Activated CD8-positive, alpha-beta memory T cell treated with anti-CD3 and anti-CD28 coated beads, Interleukin-2, amount 50 U/mL, for 24 hours (primary cell): ENCODE measurements around the gene VAMP8.
"Not testable (repeated sequence)": the region's sequence is repeated elsewhere in the genome, so short reads cannot be mapped to it uniquely, and the experiment has no call there.

ENCODE experiments used
- DNase-seq: peaks from one replicate; pipeline ENCODE4 v3.0.0-alpha.2; 2020; ENCODE audit errors: extremely low read depth

Gene VAMP8

GRCh38 chr2:85547089-85547858 lies 30.1 kb upstream of the VAMP8 start:
- DNase-seq, result no peak

- no peak for DNase-seq
Observed at GRCh38 chr2:85547859-85548607, 29.4 kb upstream of the VAMP8 start.

GRCh38 chr2:85548608-85548900 lies 28.8 kb upstream of the VAMP8 start:
- no peak for DNase-seq

GRCh38 chr2:85549095-85549494 lies 28.3 kb upstream of the VAMP8 start:
- DNase-seq, result no peak

- DNase-seq, result no peak
Observed at GRCh38 chr2:85549826-85550225, 27.6 kb upstream of the VAMP8 start.

GRCh38 chr2:85550486-85550885 lies 26.9 kb upstream of the VAMP8 start:
- no peak for DNase-seq

- DNase-seq, result peak; percentile 66
Observed at GRCh38 chr2:85551698-85552678, 25.4 kb upstream of the VAMP8 start.

GRCh38 chr2:85553184-85553583 lies 24.2 kb upstream of the VAMP8 start:
- DNase-seq, result no peak

- DNase-seq, result no peak
Observed at GRCh38 chr2:85554980-85555612, 22.3 kb upstream of the VAMP8 start.

- DNase-seq, result no peak
Observed at GRCh38 chr2:85557130-85557529, 20.3 kb upstream of the VAMP8 start.

- DNase-seq, result no peak
Observed at GRCh38 chr2:85558160-85558559, 19.2 kb upstream of the VAMP8 start.

- not testable (repeated sequence) for DNase-seq
Observed at GRCh38 chr2:85560403-85560726, 17.0 kb upstream of the VAMP8 start.

GRCh38 chr2:85560812-85561279 lies 16.5 kb upstream of the VAMP8 start:
- no peak for DNase-seq

GRCh38 chr2:85561280-85562212 lies 15.8 kb upstream of the VAMP8 start, which contains the start of gene GGCX:
Gene GGCX (minus strand): TSS chr2:85561493. CDS start chr2:85561428, 65 bp downstream.
- peak; percentile 88 for DNase-seq

GRCh38 chr2:85564144-85564563 lies 13.2 kb upstream of the VAMP8 start:
- no peak for DNase-seq

GRCh38 chr2:85566265-85566664 lies 11.1 kb upstream of the VAMP8 start:
- DNase-seq, result no peak

GRCh38 chr2:85575739-85576138 lies 1.6 kb upstream of the VAMP8 start:
- DNase-seq, result no peak

GRCh38 chr2:85577063-85577385 lies 362 bp upstream of the VAMP8 start:
- DNase-seq, result no peak

- DNase-seq, result no peak
Observed at GRCh38 chr2:85578243-85579180, 1.1 kb downstream of the VAMP8 start.
